Neural crest cell (in vitro differentiated cells): Measurements from ENCODE around the gene SPINK13. TPM values are rescaled to one million over a fixed set of nuclear protein-coding genes. Genes with fewer than 3 reads are reported as not detected.

Source experiments
- total RNA-seq: library from RNA; stranded (reverse); gene quantifications from 2 replicates; pipeline ENCODE4 v1.2.1, GENCODE V29; 2021

SPINK13 gene
- total RNA-seq, 1 donor from 2014 or later: not detected

Other genes starting within 250 kb of the SPINK13 start
- 10.6 and 12.9 TPM in 2 replicates for gene SPINK5, start 204.8 kb upstream of the SPINK13 start, total RNA-seq
- not detected in 2 replicates for gene SPINK14, start 100.2 kb upstream of the SPINK13 start, total RNA-seq
- not detected in 2 replicates for gene SPINK6, start 65.8 kb upstream of the SPINK13 start, total RNA-seq
- not detected in 2 replicates for gene MARCOL, start 30.3 kb upstream of the SPINK13 start, total RNA-seq
- gene SPINK7, start 43.6 kb downstream of the SPINK13 start, total RNA-seq: not detected in 2 replicates
- not detected in 2 replicates for gene SPINK9, start 66.8 kb downstream of the SPINK13 start, total RNA-seq
- gene FBXO38, start 115.2 kb downstream of the SPINK13 start, total RNA-seq: 41.0 and 43.8 TPM in 2 replicates